Ishikawa (cell line): ENCODE measurements around the gene EDA2R.

Experiments used
- CEBPB ChIP-seq: IDR thresholded peaks from 2 replicates; pipeline ENCODE4 v1.6.1; 2012
- CREB1 ChIP-seq: IDR thresholded peaks from 2 replicates; pipeline ENCODE4 v1.6.1; 2012; ENCODE audit warnings: low read depth
- EGR1 ChIP-seq: IDR thresholded peaks from 2 replicates; pipeline ENCODE4 v1.6.1; 2012
- EP300 ChIP-seq: IDR thresholded peaks from 2 replicates; pipeline ENCODE4 v1.6.1; 2012; ENCODE audit warnings: borderline replicate concordance
- FOXM1 ChIP-seq: IDR thresholded peaks from 2 replicates; pipeline ENCODE4 v1.6.1; 2012; ENCODE audit warnings: low read depth, borderline replicate concordance
- NFIC ChIP-seq: IDR thresholded peaks from 2 replicates; pipeline ENCODE4 v1.6.1; 2012
- RAD21 ChIP-seq: IDR thresholded peaks from 2 replicates; pipeline ENCODE4 v1.6.1; 2012; ENCODE audit warnings: low read depth
- REST ChIP-seq: IDR thresholded peaks from 2 replicates; pipeline ENCODE4 v1.6.1; 2012; ENCODE audit warnings: low read depth, mild to moderate bottlenecking
- TAF1 ChIP-seq: IDR thresholded peaks from 2 replicates; pipeline ENCODE4 v1.6.1; 2012; ENCODE audit warnings: low read depth, mild to moderate bottlenecking
- TCF12 ChIP-seq: IDR thresholded peaks from 2 replicates; pipeline ENCODE4 v1.6.1; 2012; ENCODE audit warnings: low read depth
- TEAD4 ChIP-seq: IDR thresholded peaks from 2 replicates; pipeline ENCODE4 v1.6.1; 2012
- USF1 ChIP-seq: IDR thresholded peaks from 2 replicates; pipeline ENCODE4 v1.6.1; 2012
- YY1 ChIP-seq: IDR thresholded peaks from 2 replicates; pipeline ENCODE4 v1.6.1; 2012; ENCODE audit warnings: low read depth
- ZBTB7A ChIP-seq: IDR thresholded peaks from 2 replicates; pipeline ENCODE4 v1.6.1; 2012; ENCODE audit warnings: low read depth
- TF ChIP-seq, protein P1 (sequence below): IDR thresholded peaks from 2 replicates; pipeline ENCODE4 v1.6.1; 2012

The EDA2R gene

DNA sequence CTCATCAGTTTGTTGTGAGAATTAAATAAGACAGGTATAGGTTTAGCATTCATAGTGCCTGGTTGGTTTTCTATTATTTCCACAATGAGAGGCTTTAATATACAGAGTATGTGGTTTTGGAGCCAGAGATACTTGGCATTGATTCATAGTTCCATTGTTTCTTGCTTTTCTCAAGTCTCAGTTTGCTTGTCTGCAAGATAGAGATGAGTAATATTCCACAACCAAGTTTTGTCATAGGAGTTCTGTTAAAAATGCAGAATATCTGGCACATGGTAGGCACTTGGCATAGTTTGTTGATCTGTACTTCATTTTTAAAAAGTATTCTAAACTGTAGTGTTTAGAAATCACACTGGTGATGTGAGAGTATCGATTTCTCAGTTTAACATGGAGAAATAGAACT lies 37.5 kb upstream of the EDA2R start:
- TF ChIP-seq EGR1 (no peak), YY1 (no peak), USF1 (no peak), CREB1 (no peak), FOXM1 (no peak)

GRCh38 chrX:66675541-66675940 lies 36.7 kb upstream of the EDA2R start:
- TF ChIP-seq EP300: no peak
- no peak for TF ChIP-seq CREB1
- no peak for TF ChIP-seq FOXM1
- no peak for TF ChIP-seq TCF12
- TF ChIP-seq CEBPB: no peak
- no peak for TF ChIP-seq YY1
- TF ChIP-seq, protein P1, sequence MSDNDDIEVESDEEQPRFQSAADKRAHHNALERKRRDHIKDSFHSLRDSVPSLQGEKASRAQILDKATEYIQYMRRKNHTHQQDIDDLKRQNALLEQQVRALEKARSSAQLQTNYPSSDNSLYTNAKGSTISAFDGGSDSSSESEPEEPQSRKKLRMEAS: no peak

- no peak for TF ChIP-seq RAD21
- no peak for TF ChIP-seq ZBTB7A
- TF ChIP-seq REST: no peak
- no peak for TF ChIP-seq YY1
- no peak for TF ChIP-seq CEBPB
- TF ChIP-seq NFIC: no peak
- TF ChIP-seq CREB1: no peak
- TF ChIP-seq USF1: no peak
- no peak for TF ChIP-seq EP300
- TF ChIP-seq, protein P1: no peak
- no peak for TF ChIP-seq TEAD4
- no peak for TF ChIP-seq EGR1
- no peak for TF ChIP-seq FOXM1
- no peak for TF ChIP-seq TAF1
- no peak for TF ChIP-seq TCF12
Observed at GRCh38 chrX:66674506-66674905, 35.6 kb upstream of the EDA2R start.

DNA sequence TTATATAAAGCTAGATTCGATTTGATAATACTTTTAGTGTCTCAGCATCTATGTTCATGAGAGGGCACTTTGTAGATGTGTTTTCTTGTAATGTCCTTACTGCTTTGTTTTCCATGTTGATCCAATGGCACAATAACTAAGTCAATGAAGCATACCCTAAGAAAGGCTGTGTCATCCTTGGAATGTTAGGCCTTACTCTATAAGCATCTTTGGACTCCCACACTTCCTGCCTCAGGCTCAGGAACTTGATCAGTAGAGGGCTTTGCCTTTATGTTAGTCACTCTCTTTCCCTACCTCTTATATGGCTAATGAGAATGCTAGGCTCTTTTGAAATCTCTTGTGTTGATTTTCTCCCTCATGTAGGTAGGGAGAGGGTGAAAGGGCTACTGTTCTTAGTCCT lies 33.2 kb upstream of the EDA2R start:
- TF ChIP-seq NFIC: no peak
- no peak for TF ChIP-seq FOXM1
- TF ChIP-seq RAD21: no peak
- no peak for TF ChIP-seq TEAD4
- no peak for TF ChIP-seq YY1
- TF ChIP-seq ZBTB7A: no peak
- TF ChIP-seq TCF12: no peak
- TF ChIP-seq USF1: no peak
- TF ChIP-seq CEBPB: no peak
- TF ChIP-seq, protein P1: no peak
- TF ChIP-seq TAF1: no peak
- no peak for TF ChIP-seq CREB1

- TF ChIP-seq REST (peak; percentile 76), ZBTB7A (no peak), USF1 (no peak)
Observed at GRCh38 chrX:66654411-66654810, 15.5 kb upstream of the EDA2R start.

GRCh38 chrX:66635360-66635759 lies 3.5 kb downstream of the EDA2R start:
- 0 out of 2 replicates have a peak, but pooled peaks have one; percentile 24 for TF ChIP-seq NFIC
- 0 out of 2 replicates have a peak, but pooled peaks have one; percentile 23 for TF ChIP-seq TEAD4
- no peak for TF ChIP-seq CEBPB
